PC-3 (cell line): ENCODE measurements around the gene HAP1. TPM values are rescaled to one million over a fixed set of nuclear protein-coding genes. Genes with fewer than 3 reads are reported as not detected.

Experiments
- ATAC-seq: fragments of 200-7000 bp; cut with Tn5 transposase; 2 replicates; pipeline ENCODE4 v1.9.1; 2020; ENCODE audit warnings: mild to moderate bottlenecking, moderate library complexity
- BruUV-seq: library from RNA; stranded (reverse); fragments of 400-500 nt; replicated peaks from 2 replicates; lab custom pipeline; 2021; lab: Mats Ljungman, UMichigan
- CTCF ChIA-PET: fragments of 300-600 bp; sonication (Branson Sonifier 250); formaldehyde crosslinking; loops from one replicate; lab custom pipeline; 2022; ENCODE audit warnings: antibody characterized with exemption; lab: Charles Lee
- POLR2A ChIA-PET: fragments of 300-600 bp; sonication (Branson Sonifier 250); formaldehyde crosslinking; loops from one replicate; lab custom pipeline; 2022; ENCODE audit warnings: antibody characterized with exemption; ENCODE audit not compliant: unreplicated experiment; lab: Charles Lee
- DNase-seq: peaks from one replicate; pipeline ENCODE4 v3.0.0-alpha.2; 2015
- H2AFZ ChIP-seq: fragments of 300-600 bp; sonication (generic); 2 replicates; pipeline ENCODE4 v1.6.0; 2016; ENCODE audit warnings: antibody characterized with exemption, low read length
- H3F3A ChIP-seq: fragments of 300-600 bp; sonication (generic); one replicate; pipeline ENCODE4 v1.6.0; 2017; ENCODE audit warnings: antibody characterized with exemption, low read length, control low read depth, mild to moderate bottlenecking; ENCODE audit not compliant: unreplicated experiment
- H3K27ac ChIP-seq: fragments of 300-600 bp; sonication (generic); 2 replicates; pipeline ENCODE4 v1.5.1; 2016; ENCODE audit warnings: mild to moderate bottlenecking, low read length
- H3K27me3 ChIP-seq: fragments of 300-600 bp; sonication (generic); 2 replicates; pipeline ENCODE4 v1.6.1; 2016; ENCODE audit warnings: low read length, mixed read lengths
- H3K36me3 ChIP-seq: fragments of 300-600 bp; sonication (generic); 2 replicates; pipeline ENCODE4 v1.6.1; 2016; ENCODE audit warnings: low read depth, mixed run types, low read length, mixed read lengths
- H3K4me1 ChIP-seq: fragments of 300-600 bp; sonication (generic); 2 replicates; pipeline ENCODE4 v1.5.1; 2016; ENCODE audit warnings: low read length; ENCODE audit not compliant: insufficient read depth
- H3K4me2 ChIP-seq: fragments of 300-600 bp; sonication (generic); 2 replicates; pipeline ENCODE4 v1.6.0; 2016; ENCODE audit warnings: low read length
- H3K4me3 ChIP-seq: fragments of 300-600 bp; sonication (generic); 2 replicates; pipeline ENCODE4 v1.5.1; 2016; ENCODE audit warnings: mild to moderate bottlenecking, low read length, mixed read lengths
- H3K79me2 ChIP-seq: fragments of 300-600 bp; sonication (generic); 2 replicates; pipeline ENCODE4 v1.6.1; 2017; ENCODE audit warnings: low read length, mixed read lengths
- H3K9ac ChIP-seq: fragments of 300-600 bp; sonication (generic); 2 replicates; pipeline ENCODE4 v1.6.0; 2016; ENCODE audit warnings: mild to moderate bottlenecking, low read length
- H3K9me2 ChIP-seq: fragments of 300-600 bp; sonication (generic); replicated peaks from 2 replicates; pipeline ENCODE4 v1.6.1; 2016; ENCODE audit warnings: mixed run types, low read length, mixed read lengths
- H3K9me3 ChIP-seq: fragments of 300-600 bp; sonication (generic); 2 replicates; pipeline ENCODE4 v1.6.1; 2016; ENCODE audit warnings: low read length, mixed read lengths
- H4K20me1 ChIP-seq: fragments of 300-600 bp; sonication (generic); 2 replicates; pipeline ENCODE4 v1.6.1; 2016; ENCODE audit warnings: low read length, mixed read lengths
- EZH2 ChIP-seq: fragments of 300-600 bp; sonication (generic); IDR thresholded peaks from one replicate; pipeline ENCODE4 v1.6.1; 2017; ENCODE audit warnings: antibody characterized with exemption, mild to moderate bottlenecking, low read length; ENCODE audit not compliant: unreplicated experiment
- EZH2phosphoT487 ChIP-seq: fragments of 300-600 bp; sonication (generic); IDR thresholded peaks from 2 replicates; pipeline ENCODE4 v1.6.1; 2018; ENCODE audit warnings: mild to moderate bottlenecking, antibody characterized with exemption, low read length, borderline replicate concordance
- intact Hi-C: fragments of 100-400 bp; cut with micrococcal nuclease; formaldehyde crosslinking; loops from 2 replicates; pipeline ENCODE4 v1.9.0; 2023
- total RNA-seq: library from RNA; depleted of rRNA; stranded (reverse); fragments of >200 nt; gene quantifications from 2 replicates; pipeline ENCODE4 v1.2.3, GENCODE V29; 2014
- TF ChIP-seq, protein P1 (sequence below): fragments of 300-600 bp; sonication (generic); conservative IDR thresholded peaks from 2 replicates; pipeline ENCODE4 v1.5.1; 2017; ENCODE audit warnings: antibody characterized with exemption, low read depth, mild to moderate bottlenecking, low read length

HAP1 gene
- total RNA-seq, 1 experiment from 2014 or later: 1.2 TPM

DNA sequence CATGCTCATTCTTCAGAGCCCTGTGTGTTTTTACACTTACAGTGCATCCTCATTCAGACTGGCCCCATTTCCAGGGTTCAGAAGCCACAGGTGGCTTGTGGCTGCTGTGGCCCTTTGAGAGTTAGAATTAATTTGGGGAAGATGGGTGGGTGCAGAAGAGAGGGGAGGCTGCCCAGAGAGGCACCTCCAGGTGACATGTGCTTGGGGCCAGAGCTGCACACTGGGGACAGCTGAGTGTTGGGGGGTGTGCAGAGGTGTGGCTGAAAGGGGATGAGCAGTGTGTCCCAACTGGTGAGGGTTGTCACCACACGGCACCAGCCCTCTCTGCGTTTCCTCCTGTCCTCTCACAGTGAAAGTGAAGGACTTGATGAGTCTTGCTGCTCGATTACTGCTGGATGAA is 52.7 kb downstream of the HAP1 start:
- BruUV-seq: no TSS peak
- intact Hi-C loops: no loop called here

DNA sequence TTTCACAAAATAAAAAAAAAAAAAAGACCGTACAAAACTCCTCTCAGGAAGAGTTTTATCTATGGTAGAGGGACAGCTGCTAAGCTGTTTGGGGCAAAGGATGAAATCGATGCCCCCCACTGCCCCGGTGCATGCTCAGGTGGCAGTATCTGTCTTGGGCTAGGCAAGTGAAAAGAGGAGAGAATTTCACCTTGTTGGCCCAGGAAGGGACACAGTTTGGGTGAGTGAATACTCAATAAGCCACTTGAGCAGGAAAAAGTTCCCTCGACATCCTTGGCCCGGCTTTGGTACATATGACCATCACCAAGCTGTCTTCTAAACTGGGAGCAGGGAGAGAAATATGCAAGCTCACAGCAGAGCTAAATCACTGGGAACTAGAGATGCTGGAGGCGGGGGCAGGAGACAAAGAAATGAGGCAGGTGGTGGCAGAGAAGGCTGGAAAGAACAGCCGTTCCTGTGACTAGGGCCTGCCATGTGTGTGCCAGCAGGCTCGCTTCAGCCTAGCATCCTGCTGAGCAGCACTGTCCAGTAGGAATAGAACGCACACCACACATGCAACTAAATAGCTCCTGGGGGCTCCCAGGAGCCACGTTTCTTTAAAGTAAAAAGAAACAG is 53.9 kb downstream of the HAP1 start:
- ATAC-seq: no peak
- Histone ChIP-seq H3K27ac (no peak overlapping the region), H3F3A (no peaks in the 10 kb centered on the region), H3K9ac (no peak overlapping the region), H3K36me3 (no peaks in the 10 kb centered on the region), H3K4me2 (no peak overlapping the region), H3K4me3 (no peak overlapping the region), H2AFZ (no peak overlapping the region), H3K27me3 (no peaks in the 10 kb centered on the region), H4K20me1 (no peaks in the 10 kb centered on the region), H3K9me2 (no peaks in the 10 kb centered on the region), H3K9me3 (no peaks in the 10 kb centered on the region), H3K79me2 (no peaks in the 10 kb centered on the region), H3K4me1 (peaks cover 13% of the 10 kb centered on the region)
- no TSS peak for BruUV-seq
- TF ChIP-seq, protein P1, sequence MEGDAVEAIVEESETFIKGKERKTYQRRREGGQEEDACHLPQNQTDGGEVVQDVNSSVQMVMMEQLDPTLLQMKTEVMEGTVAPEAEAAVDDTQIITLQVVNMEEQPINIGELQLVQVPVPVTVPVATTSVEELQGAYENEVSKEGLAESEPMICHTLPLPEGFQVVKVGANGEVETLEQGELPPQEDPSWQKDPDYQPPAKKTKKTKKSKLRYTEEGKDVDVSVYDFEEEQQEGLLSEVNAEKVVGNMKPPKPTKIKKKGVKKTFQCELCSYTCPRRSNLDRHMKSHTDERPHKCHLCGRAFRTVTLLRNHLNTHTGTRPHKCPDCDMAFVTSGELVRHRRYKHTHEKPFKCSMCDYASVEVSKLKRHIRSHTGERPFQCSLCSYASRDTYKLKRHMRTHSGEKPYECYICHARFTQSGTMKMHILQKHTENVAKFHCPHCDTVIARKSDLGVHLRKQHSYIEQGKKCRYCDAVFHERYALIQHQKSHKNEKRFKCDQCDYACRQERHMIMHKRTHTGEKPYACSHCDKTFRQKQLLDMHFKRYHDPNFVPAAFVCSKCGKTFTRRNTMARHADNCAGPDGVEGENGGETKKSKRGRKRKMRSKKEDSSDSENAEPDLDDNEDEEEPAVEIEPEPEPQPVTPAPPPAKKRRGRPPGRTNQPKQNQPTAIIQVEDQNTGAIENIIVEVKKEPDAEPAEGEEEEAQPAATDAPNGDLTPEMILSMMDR: no peak
- no peak for TF ChIP-seq EZH2
- no peak for TF ChIP-seq EZH2phosphoT487
- POLR2A ChIA-PET: no interaction called here
- intact Hi-C loops: no loop called here
- CTCF ChIA-PET: interaction anchor here (0.7 kb wide), 1 partner anchor 331 kb away, joined by 5 read pairs; no protein-coding TSS in a partner anchor
- DNase-seq: no peak

More for the DNA sequence above, 52.7 kb downstream of the HAP1 start:
- no peak for ATAC-seq
- H3K4me1 ChIP-seq: peaks cover 13% of the 10 kb centered on the region
- H3K36me3 ChIP-seq: no peaks in the 10 kb centered on the region
- no peaks in the 10 kb centered on the region for H3K9me2 ChIP-seq
- no peaks in the 10 kb centered on the region for H4K20me1 ChIP-seq
- H3F3A ChIP-seq: no peaks in the 10 kb centered on the region
- ChIA-PET POLR2A (no interaction called here), CTCF (no interaction called here)
- H3K27me3 ChIP-seq: no peaks in the 10 kb centered on the region
- DNase-seq: no peak
- TF ChIP-seq, protein P1: no peak
- TF ChIP-seq EZH2phosphoT487: no peak
- TF ChIP-seq EZH2: no peak
- H2AFZ ChIP-seq: no peak overlapping the region
- H3K9me3 ChIP-seq: no peaks in the 10 kb centered on the region
- no peaks in the 10 kb centered on the region for H3K79me2 ChIP-seq
- H3K4me3 ChIP-seq: no peak overlapping the region
- no peak overlapping the region for H3K27ac ChIP-seq
- H3K9ac ChIP-seq: no peak overlapping the region
- H3K4me2 ChIP-seq: no peak overlapping the region

DNA sequence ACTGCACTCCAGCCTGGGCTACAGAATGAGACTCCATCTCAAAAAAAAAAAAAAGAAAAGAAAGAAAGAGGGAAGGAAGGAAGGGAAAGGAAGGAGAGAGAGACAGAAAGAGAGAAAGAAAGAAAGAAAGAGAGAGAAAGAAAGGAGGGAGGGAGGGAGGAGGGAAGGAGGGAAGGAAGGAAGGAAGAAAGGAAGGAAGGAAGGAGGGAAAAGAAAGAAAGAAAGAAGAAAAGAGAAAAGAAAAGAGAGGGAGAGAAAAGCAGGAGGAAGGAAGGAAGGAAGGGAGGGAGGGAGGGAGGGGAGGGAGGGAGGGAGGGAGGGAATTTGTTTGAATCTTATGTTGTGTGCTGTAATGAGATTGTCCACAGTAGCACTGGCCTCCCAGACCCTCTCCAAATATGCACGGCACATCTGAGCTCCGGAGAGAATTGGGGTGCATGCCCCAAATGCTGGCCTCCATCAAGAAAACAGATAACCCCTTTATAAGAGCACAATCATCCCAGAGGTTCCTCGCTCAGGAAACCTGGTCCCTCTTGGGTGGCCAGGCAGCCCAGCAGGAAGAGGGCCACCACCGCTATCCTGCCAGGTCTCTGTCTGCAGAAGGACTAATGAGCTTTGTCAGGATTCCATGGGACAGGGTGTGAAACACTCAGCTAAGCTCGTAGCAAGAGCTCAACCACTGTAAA is 54.6 kb downstream of the HAP1 start:
- Histone ChIP-seq H4K20me1 (no peaks in the 10 kb centered on the region), H3K9me2 (no peaks in the 10 kb centered on the region), H3K9me3 (no peaks in the 10 kb centered on the region), H3K36me3 (no peaks in the 10 kb centered on the region), H3K4me3 (no peak overlapping the region), H3K4me1 (peaks cover 13% of the 10 kb centered on the region), H3K4me2 (no peak overlapping the region), H3K79me2 (no peaks in the 10 kb centered on the region), H3F3A (no peaks in the 10 kb centered on the region), H2AFZ (no peak overlapping the region), H3K27ac (no peak overlapping the region), H3K9ac (no peak overlapping the region), H3K27me3 (no peaks in the 10 kb centered on the region)
- ChIA-PET CTCF (interaction anchor here (0.7 to 1.0 kb wide), 2 partner anchors 9 to 332 kb away, joined by 3 to 5 read pairs; partner anchors contain the start of gene EIF1), POLR2A (no interaction called here)
- BruUV-seq: no TSS peak
- TF ChIP-seq EZH2 (no peak), EZH2phosphoT487 (no peak)
- TF ChIP-seq, protein P1: no peak
- intact Hi-C loops: no loop called here
- ATAC-seq (no peak), DNase-seq (no peak)
